ENCODE results near the gene GSK3B. TPM values are rescaled to one million over a fixed set of nuclear protein-coding genes. Genes with fewer than 3 reads are reported as not detected.

The GSK3B gene
- total RNA-seq, 1 experiment from 2014 or later, result 67.1 TPM

- Histone ChIP-seq H3K9me2 (replicated peaks; ENCODE audit: insufficient read depth, low read length) (no peaks in the 10 kb centered on the region), H3K9me3 (ENCODE audit: low read length) (no peaks in the 10 kb centered on the region), H2AFZ (ENCODE audit: low read length) (no peak overlapping the region), H3K4me1 (ENCODE audit: low read length) (peaks cover 13% of the 10 kb centered on the region), H3K36me3 (ENCODE audit: insufficient read depth, low read length) (no peaks in the 10 kb centered on the region), H3K4me2 (ENCODE audit: low read depth, low read length, poor library complexity, severe bottlenecking) (no peak overlapping the region), H3K79me2 (ENCODE audit: low read length) (peaks cover 92% of the 10 kb centered on the region), H3K27ac (ENCODE audit: low read length) (no peak overlapping the region), H4K20me1 (ENCODE audit: insufficient read depth, low read depth, low read length) (no peaks in the 10 kb centered on the region), H3K27me3 (ENCODE audit: low read length) (no peaks in the 10 kb centered on the region), H3K4me3 (ENCODE audit: low read length) (no peak overlapping the region), H3K9ac (ENCODE audit: low read length) (no peak overlapping the region)
- no peak for DNase-seq
These were observed 161.0 kb downstream of the GSK3B start for GRCh38 chr3:119933207-119933606.

DNA sequence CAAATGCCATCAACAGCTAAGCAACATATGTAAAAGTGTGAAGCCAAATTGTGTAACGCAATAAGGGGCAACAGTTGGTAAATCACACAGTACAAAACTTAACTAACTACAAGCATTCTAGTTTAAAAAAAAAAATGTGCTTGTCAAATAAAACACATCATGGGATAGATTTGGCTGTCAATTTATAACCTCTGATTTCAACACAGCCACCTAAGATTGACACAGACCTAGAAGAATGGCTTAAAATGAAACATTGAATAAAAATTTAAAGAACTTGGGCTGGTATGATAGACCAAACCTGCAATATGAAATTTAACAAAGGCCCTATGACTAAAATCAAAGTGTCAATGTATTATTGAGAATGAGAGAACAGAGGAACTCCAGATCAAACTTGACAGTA lies 164.0 kb downstream of the GSK3B start:
- no peaks in the 10 kb centered on the region for H3K9me2 ChIP-seq (replicated peaks; ENCODE audit: insufficient read depth, low read length)
- H3K4me2 ChIP-seq (ENCODE audit: low read depth, low read length, poor library complexity, severe bottlenecking), result no peak overlapping the region
- no peaks in the 10 kb centered on the region for H3K4me1 ChIP-seq (ENCODE audit: low read length)
- H3K36me3 ChIP-seq (ENCODE audit: insufficient read depth, low read length), result no peaks in the 10 kb centered on the region
- H3K4me3 ChIP-seq (ENCODE audit: low read length), result no peak overlapping the region
- no peak overlapping the region for H3K9ac ChIP-seq (ENCODE audit: low read length)
- H3K27ac ChIP-seq (ENCODE audit: low read length), result no peak overlapping the region
- H3K79me2 ChIP-seq (ENCODE audit: low read length), result peaks cover 94% of the 10 kb centered on the region
- H2AFZ ChIP-seq (ENCODE audit: low read length), result no peak overlapping the region
- H3K9me3 ChIP-seq (ENCODE audit: low read length), result no peaks in the 10 kb centered on the region
- no peak for DNase-seq
- H3K27me3 ChIP-seq (ENCODE audit: low read length), result no peaks in the 10 kb centered on the region
- no peaks in the 10 kb centered on the region for H4K20me1 ChIP-seq (ENCODE audit: insufficient read depth, low read depth, low read length)

DNA sequence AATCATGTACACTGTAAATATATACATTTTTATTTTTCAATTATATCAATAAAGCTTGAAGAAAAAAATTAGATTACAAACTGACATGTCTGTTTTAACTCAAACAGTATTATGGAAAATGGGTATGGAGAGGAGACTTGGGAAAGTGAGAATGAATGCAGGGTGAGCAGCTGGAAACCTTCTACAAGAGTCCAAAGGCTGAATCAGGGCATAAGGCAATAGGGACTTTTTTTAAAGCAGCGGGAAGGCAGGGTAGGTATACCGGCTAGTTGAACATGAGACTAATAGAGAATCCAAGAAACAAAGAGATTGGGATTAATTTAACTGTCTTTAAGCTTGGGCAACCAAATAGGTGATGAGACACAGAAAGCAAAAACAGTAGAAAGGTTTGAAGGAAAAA lies 167.1 kb downstream of the GSK3B start:
- no peak overlapping the region for H3K4me3 ChIP-seq (ENCODE audit: low read length)
- H3K4me1 ChIP-seq (ENCODE audit: low read length), result no peaks in the 10 kb centered on the region
- no peak overlapping the region for H2AFZ ChIP-seq (ENCODE audit: low read length)
- no peaks in the 10 kb centered on the region for H3K9me2 ChIP-seq (replicated peaks; ENCODE audit: insufficient read depth, low read length)
- H3K9ac ChIP-seq (ENCODE audit: low read length), result no peak overlapping the region
- H3K27me3 ChIP-seq (ENCODE audit: low read length), result no peaks in the 10 kb centered on the region
- no peak overlapping the region for H3K27ac ChIP-seq (ENCODE audit: low read length)
- no peaks in the 10 kb centered on the region for H4K20me1 ChIP-seq (ENCODE audit: insufficient read depth, low read depth, low read length)
- H3K9me3 ChIP-seq (ENCODE audit: low read length), result no peaks in the 10 kb centered on the region
- H3K4me2 ChIP-seq (ENCODE audit: low read depth, low read length, poor library complexity, severe bottlenecking), result no peak overlapping the region
- no peak for DNase-seq
- H3K79me2 ChIP-seq (ENCODE audit: low read length), result peaks cover 92% of the 10 kb centered on the region
- no peaks in the 10 kb centered on the region for H3K36me3 ChIP-seq (ENCODE audit: insufficient read depth, low read length)

- H3K36me3 ChIP-seq (ENCODE audit: insufficient read depth, low read length), result peaks cover 5% of the 10 kb centered on the region; the same call in 1 of the 2 replicates
- no peaks in the 10 kb centered on the region for H4K20me1 ChIP-seq (ENCODE audit: insufficient read depth, low read depth, low read length)
- no peak overlapping the region for H3K9ac ChIP-seq (ENCODE audit: low read length)
- no peak for DNase-seq
- no peak overlapping the region for H3K4me3 ChIP-seq (ENCODE audit: low read length)
- H3K4me1 ChIP-seq (ENCODE audit: low read length), result no peaks in the 10 kb centered on the region
- no peaks in the 10 kb centered on the region for H3K27me3 ChIP-seq (ENCODE audit: low read length)
- no peak overlapping the region for H3K27ac ChIP-seq (ENCODE audit: low read length)
- no peak overlapping the region for H3K4me2 ChIP-seq (ENCODE audit: low read depth, low read length, poor library complexity, severe bottlenecking)
- H3K9me2 ChIP-seq (replicated peaks; ENCODE audit: insufficient read depth, low read length), result no peaks in the 10 kb centered on the region
- no peak overlapping the region for H2AFZ ChIP-seq (ENCODE audit: low read length)
- no peaks in the 10 kb centered on the region for H3K9me3 ChIP-seq (ENCODE audit: low read length)
- peaks cover 91% of the 10 kb centered on the region for H3K79me2 ChIP-seq (ENCODE audit: low read length)
These were observed 169.8 kb downstream of the GSK3B start for GRCh38 chr3:119924111-119925094.

GRCh38 chr3:119918992-119919933 lies 175.0 kb downstream of the GSK3B start:
- Histone ChIP-seq H2AFZ (ENCODE audit: low read length) (no peak overlapping the region), H3K9ac (ENCODE audit: low read length) (no peak overlapping the region), H3K4me3 (ENCODE audit: low read length) (no peak overlapping the region), H4K20me1 (ENCODE audit: insufficient read depth, low read depth, low read length) (no peaks in the 10 kb centered on the region), H3K9me2 (replicated peaks; ENCODE audit: insufficient read depth, low read length) (no peaks in the 10 kb centered on the region), H3K79me2 (ENCODE audit: low read length) (peaks cover 86% of the 10 kb centered on the region), H3K27me3 (ENCODE audit: low read length) (no peaks in the 10 kb centered on the region), H3K27ac (ENCODE audit: low read length) (no peak overlapping the region), H3K9me3 (ENCODE audit: low read length) (no peaks in the 10 kb centered on the region), H3K4me1 (ENCODE audit: low read length) (no peaks in the 10 kb centered on the region), H3K36me3 (ENCODE audit: insufficient read depth, low read length) (peaks cover 23% of the 10 kb centered on the region; the same call in 1 of the 2 replicates), H3K4me2 (ENCODE audit: low read depth, low read length, poor library complexity, severe bottlenecking) (no peak overlapping the region)
- DNase-seq, result no peak

- Histone ChIP-seq H3K36me3 (ENCODE audit: insufficient read depth, low read length) (peaks cover 36% of the 10 kb centered on the region), H3K9ac (ENCODE audit: low read length) (no peak overlapping the region), H3K79me2 (ENCODE audit: low read length) (peaks cover 65% of the 10 kb centered on the region), H3K9me2 (replicated peaks; ENCODE audit: insufficient read depth, low read length) (no peaks in the 10 kb centered on the region), H4K20me1 (ENCODE audit: insufficient read depth, low read depth, low read length) (no peaks in the 10 kb centered on the region), H3K4me1 (ENCODE audit: low read length) (peaks cover 13% of the 10 kb centered on the region), H2AFZ (ENCODE audit: low read length) (no peak overlapping the region), H3K4me3 (ENCODE audit: low read length) (no peak overlapping the region), H3K27me3 (ENCODE audit: low read length) (no peaks in the 10 kb centered on the region), H3K9me3 (ENCODE audit: low read length) (no peaks in the 10 kb centered on the region), H3K27ac (ENCODE audit: low read length) (no peak overlapping the region), H3K4me2 (ENCODE audit: low read depth, low read length, poor library complexity, severe bottlenecking) (no peak overlapping the region)
- DNase-seq, result no peak
These were observed 181.2 kb downstream of the GSK3B start for GRCh38 chr3:119913021-119913420.

DNA sequence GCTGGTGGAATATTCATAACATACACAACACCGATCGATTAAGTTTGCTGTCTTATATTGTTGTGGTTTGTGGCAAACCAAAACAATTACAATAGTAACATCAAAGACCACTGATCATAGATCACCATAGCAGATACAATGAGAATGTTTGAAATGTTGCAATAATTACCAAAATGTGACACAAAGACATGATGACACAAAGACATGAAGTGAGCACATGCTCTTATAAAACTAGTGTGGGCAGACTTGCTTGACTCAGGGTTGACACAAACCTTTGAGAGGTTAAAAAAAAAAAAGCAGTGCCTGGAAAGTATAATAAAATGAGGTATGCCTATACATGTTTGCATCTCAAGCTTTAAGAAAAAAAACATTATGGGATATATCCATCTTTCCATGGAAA lies 182.0 kb downstream of the GSK3B start:
- Histone ChIP-seq H3K9ac (ENCODE audit: low read length) (no peak overlapping the region), H2AFZ (ENCODE audit: low read length) (no peak overlapping the region), H4K20me1 (ENCODE audit: insufficient read depth, low read depth, low read length) (no peaks in the 10 kb centered on the region), H3K27me3 (ENCODE audit: low read length) (no peaks in the 10 kb centered on the region), H3K36me3 (ENCODE audit: insufficient read depth, low read length) (peaks cover 36% of the 10 kb centered on the region), H3K79me2 (ENCODE audit: low read length) (peaks cover 70% of the 10 kb centered on the region), H3K27ac (ENCODE audit: low read length) (no peak overlapping the region), H3K4me1 (ENCODE audit: low read length) (peaks cover 13% of the 10 kb centered on the region), H3K4me2 (ENCODE audit: low read depth, low read length, poor library complexity, severe bottlenecking) (no peak overlapping the region), H3K9me2 (replicated peaks; ENCODE audit: insufficient read depth, low read length) (no peaks in the 10 kb centered on the region), H3K4me3 (ENCODE audit: low read length) (no peak overlapping the region), H3K9me3 (ENCODE audit: low read length) (no peaks in the 10 kb centered on the region)
- no peak for DNase-seq

- no peak overlapping the region for H3K27ac ChIP-seq (ENCODE audit: low read length)
- no peak overlapping the region for H3K4me2 ChIP-seq (ENCODE audit: low read depth, low read length, poor library complexity, severe bottlenecking)
- H3K9me3 ChIP-seq (ENCODE audit: low read length), result no peaks in the 10 kb centered on the region
- no peak overlapping the region for H2AFZ ChIP-seq (ENCODE audit: low read length)
- H3K36me3 ChIP-seq (ENCODE audit: insufficient read depth, low read length), result peaks cover 36% of the 10 kb centered on the region
- H3K4me1 ChIP-seq (ENCODE audit: low read length), result peaks cover 13% of the 10 kb centered on the region
- H3K27me3 ChIP-seq (ENCODE audit: low read length), result no peaks in the 10 kb centered on the region
- peaks cover 70% of the 10 kb centered on the region for H3K79me2 ChIP-seq (ENCODE audit: low read length)
- no peaks in the 10 kb centered on the region for H3K9me2 ChIP-seq (replicated peaks; ENCODE audit: insufficient read depth, low read length)
- H4K20me1 ChIP-seq (ENCODE audit: insufficient read depth, low read depth, low read length), result no peaks in the 10 kb centered on the region
- H3K9ac ChIP-seq (ENCODE audit: low read length), result no peak overlapping the region
- no peak overlapping the region for H3K4me3 ChIP-seq (ENCODE audit: low read length)
- no peak for DNase-seq
These were observed 182.5 kb downstream of the GSK3B start for GRCh38 chr3:119911748-119912147.

Measured in Karpas-422 (cell line).